Ascending aorta (tissue), 2 donors: ENCODE data around the gene COL13A1. TPM values are rescaled to one million over a fixed set of nuclear protein-coding genes. Genes with fewer than 3 reads are reported as not detected.

Experiments used
- DNase-seq, 2 donors: peaks; one replicate each; pipeline ENCODE4 v3.0.0-alpha.2; 2019; ENCODE audit warnings: low spot score in 2 of 2
- H3K27ac ChIP-seq, 2 donors: fragments of 200-600 bp; sonication (generic); one replicate each; pipeline ENCODE4 v1.5.1; 2016 to 2017; ENCODE audit warnings: mild to moderate bottlenecking in 1 of 2
- H3K27me3 ChIP-seq: fragments of 200-600 bp; sonication (generic); one replicate; pipeline ENCODE4 v1.5.1; 2017
- H3K36me3 ChIP-seq, 2 donors: fragments of 200-600 bp; sonication (generic); one replicate each; pipeline ENCODE4 v1.5.1; 2016
- H3K4me1 ChIP-seq, 2 donors: fragments of 200-600 bp; sonication (generic); one replicate each; pipeline ENCODE4 v1.5.1; 2016 to 2017; ENCODE audit warnings: mild to moderate bottlenecking in 1 of 2
- H3K4me3 ChIP-seq, 2 donors: fragments of 200-600 bp; sonication (generic); one replicate each; pipeline ENCODE4 v1.5.1; 2016 to 2017; ENCODE audit warnings: mild to moderate bottlenecking in 1 of 2
- H3K9me3 ChIP-seq, 2 donors: fragments of 200-600 bp; sonication (generic); one replicate each; pipeline ENCODE4 v1.5.1; 2016
- CTCF ChIP-seq, 3 experiments: fragments of 200-600 bp in 2 of 3; fragments of 450-650 bp in 1 of 3; sonication (generic) in 2 of 3; IDR thresholded peaks; one replicate each; pipeline ENCODE4 v1.5.1; 2016 to 2019; ENCODE audit warnings: antibody characterized with exemption in 3 of 3, mild to moderate bottlenecking in 1 of 3, moderate library complexity in 1 of 3
- intact Hi-C: fragments of 100-400 bp; cut with DNase I; formaldehyde crosslinking; loops from one replicate; pipeline ENCODE4 v1.15.1; 2023
- total RNA-seq: library from RNA; depleted of rRNA; stranded (reverse); fragments of >200 nt; gene quantifications from one replicate; pipeline ENCODE4 v1.1.0, GENCODE V29; 2016

COL13A1 gene
- total RNA-seq, 1 donor from 2014 or later: 8.0 TPM

- TF ChIP-seq CTCF (IDR thresholded peaks at IDR 0.05): no peak
- no peak for DNase-seq
- intact Hi-C loops: no loop called here
- H3K9me3 ChIP-seq: no peaks in the 10 kb centered on the region
- H3K27ac ChIP-seq: no peak overlapping the region
- H3K27me3 ChIP-seq: no peaks in the 10 kb centered on the region
- no peaks in the 10 kb centered on the region for H3K4me1 ChIP-seq
- H3K36me3 ChIP-seq: no peaks in the 10 kb centered on the region
- H3K4me3 ChIP-seq: no peak overlapping the region
Observed at GRCh38 chr10:69817078-69817581, 15.4 kb downstream of the COL13A1 start.

GRCh38 chr10:69818676-69819239 is 17.1 kb downstream of the COL13A1 start:
- H3K4me3 ChIP-seq: no peak overlapping the region
- H3K27me3 ChIP-seq: no peaks in the 10 kb centered on the region
- no peaks in the 10 kb centered on the region for H3K4me1 ChIP-seq
- no peak for TF ChIP-seq CTCF (IDR thresholded peaks at IDR 0.05)
- DNase-seq: no peak
- H3K27ac ChIP-seq: no peak overlapping the region
- intact Hi-C loops: no loop called here
- no peaks in the 10 kb centered on the region for H3K36me3 ChIP-seq
- no peaks in the 10 kb centered on the region for H3K9me3 ChIP-seq

- no peak overlapping the region for H3K4me3 ChIP-seq
- TF ChIP-seq CTCF (IDR thresholded peaks at IDR 0.05): no peak
- no peaks in the 10 kb centered on the region for H3K36me3 ChIP-seq
- no peaks in the 10 kb centered on the region for H3K27me3 ChIP-seq
- intact Hi-C loops: no loop called here
- no peaks in the 10 kb centered on the region for H3K4me1 ChIP-seq
- H3K9me3 ChIP-seq: no peaks in the 10 kb centered on the region
- H3K27ac ChIP-seq: no peak overlapping the region
- no peak for DNase-seq
Observed at GRCh38 chr10:69819716-69820506, 18.2 kb downstream of the COL13A1 start.

GRCh38 chr10:69820817-69821216 is 19.1 kb downstream of the COL13A1 start:
- Histone ChIP-seq H3K9me3 (no peaks in the 10 kb centered on the region), H3K27ac (no peak overlapping the region), H3K36me3 (no peaks in the 10 kb centered on the region), H3K4me3 (no peak overlapping the region), H3K27me3 (no peaks in the 10 kb centered on the region), H3K4me1 (no peaks in the 10 kb centered on the region)
- TF ChIP-seq CTCF (IDR thresholded peaks at IDR 0.05): no peak
- DNase-seq: no peak
- intact Hi-C loops: no loop called here

- no peaks in the 10 kb centered on the region for H3K27me3 ChIP-seq
- H3K4me1 ChIP-seq: no peaks in the 10 kb centered on the region
- no peak overlapping the region for H3K27ac ChIP-seq
- no peaks in the 10 kb centered on the region for H3K36me3 ChIP-seq
- DNase-seq: no peak
- H3K4me3 ChIP-seq: no peak overlapping the region
- H3K9me3 ChIP-seq: no peaks in the 10 kb centered on the region
- no peak for TF ChIP-seq CTCF (IDR thresholded peaks at IDR 0.05)
- intact Hi-C loops: no loop called here
Observed at GRCh38 chr10:69825604-69826003, 23.9 kb downstream of the COL13A1 start.
